Parathyroid adenoma (tissue), 2 donors: ENCODE data around the gene BTN1A1.

Source experiments
- H2AFZ ChIP-seq: fragments of 300-600 bp; sonication (generic); one replicate; pipeline ENCODE4 v1.7.0; 2017; ENCODE audit warnings: antibody characterized with exemption, mild to moderate bottlenecking
- H3K27ac ChIP-seq: fragments of 300-600 bp; sonication (generic); one replicate; pipeline ENCODE4 v1.7.0; 2017
- H3K27me3 ChIP-seq: fragments of 300-600 bp; sonication (generic); one replicate; pipeline ENCODE4 v1.7.0; 2017; ENCODE audit warnings: low read length; ENCODE audit not compliant: control insufficient read depth, insufficient read depth
- H3K36me3 ChIP-seq: fragments of 300-600 bp; sonication (generic); one replicate; pipeline ENCODE4 v1.7.0; 2017; ENCODE audit warnings: low read length; ENCODE audit not compliant: control insufficient read depth, insufficient read depth
- H3K4me1 ChIP-seq: fragments of 300-600 bp; sonication (generic); one replicate; pipeline ENCODE4 v1.7.0; 2017; ENCODE audit warnings: control low read depth
- H3K4me2 ChIP-seq: fragments of 300-600 bp; sonication (generic); one replicate; pipeline ENCODE4 v1.7.0; 2017; ENCODE audit warnings: low read length
- H3K4me3 ChIP-seq: fragments of 300-600 bp; sonication (generic); one replicate; pipeline ENCODE4 v1.7.0; 2017; ENCODE audit warnings: low read depth, low read length
- H3K79me2 ChIP-seq: fragments of 300-600 bp; sonication (generic); one replicate; pipeline ENCODE4 v1.7.0; 2017; ENCODE audit warnings: control low read depth
- H3K9ac ChIP-seq: fragments of 300-600 bp; sonication (generic); one replicate; pipeline ENCODE4 v1.7.0; 2017; ENCODE audit warnings: mild to moderate bottlenecking
- H3K9me3 ChIP-seq: fragments of 300-600 bp; sonication (generic); one replicate; pipeline ENCODE4 v1.7.0; 2017; ENCODE audit warnings: low read length; ENCODE audit not compliant: control insufficient read depth
- CTCF ChIP-seq: fragments of 300-600 bp; sonication (generic); IDR thresholded peaks from one replicate; pipeline ENCODE4 v1.7.0; 2017; ENCODE audit warnings: antibody characterized with exemption, mild to moderate bottlenecking
- donor health status: primary hyperparathyroidism.

BTN1A1 gene

DNA sequence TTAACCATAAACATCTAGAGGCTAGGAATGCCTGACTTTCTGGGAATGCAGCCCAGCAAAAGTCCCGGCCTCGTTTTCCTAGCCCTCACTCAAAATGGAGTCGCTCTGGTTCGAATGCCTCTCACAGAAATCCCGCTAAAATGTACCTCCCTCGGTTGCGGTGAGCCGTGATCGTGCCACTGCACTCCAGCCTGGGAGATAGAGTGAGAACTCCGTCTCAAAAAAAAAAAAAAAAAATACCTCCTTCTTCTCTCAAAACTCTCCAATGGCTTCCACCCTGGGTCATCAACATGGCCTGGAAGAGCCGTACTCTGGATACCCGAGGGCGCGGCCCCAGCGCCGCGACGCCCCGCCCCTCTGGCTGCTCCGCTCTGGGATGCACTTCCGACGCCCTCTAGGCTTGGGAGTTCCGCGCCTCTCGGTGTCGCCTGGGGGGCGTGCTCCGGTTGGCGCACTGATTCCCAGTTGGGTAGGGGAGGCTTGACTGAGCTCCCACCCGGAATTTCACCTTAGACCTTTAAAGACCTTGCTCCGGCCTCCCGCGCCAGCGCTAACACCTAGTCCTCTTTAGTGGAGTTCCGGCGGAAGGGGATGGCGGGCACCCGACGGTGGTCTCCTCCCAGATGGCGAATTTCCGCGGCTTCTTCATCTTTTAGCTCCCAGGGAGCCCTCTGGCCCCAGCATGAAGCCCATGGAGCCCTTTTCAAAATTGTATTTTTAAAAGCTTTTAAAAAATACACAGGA, 50.3 kb downstream of the BTN1A1 start:
- no peak for TF ChIP-seq CTCF
- no peaks in the 10 kb centered on the region for H3K79me2 ChIP-seq
- H3K9ac ChIP-seq: no peak overlapping the region
- no peaks in the 10 kb centered on the region for H3K4me1 ChIP-seq
- no peaks in the 10 kb centered on the region for H3K36me3 ChIP-seq
- peak overlapping the region; percentile 55 for H3K4me3 ChIP-seq
- peak overlapping the region; percentile 93 for H2AFZ ChIP-seq
- no peak overlapping the region for H3K27ac ChIP-seq
- H3K9me3 ChIP-seq: no peaks in the 10 kb centered on the region
- H3K27me3 ChIP-seq: no peaks in the 10 kb centered on the region
- H3K4me2 ChIP-seq: peak overlapping the region; percentile 62

DNA sequence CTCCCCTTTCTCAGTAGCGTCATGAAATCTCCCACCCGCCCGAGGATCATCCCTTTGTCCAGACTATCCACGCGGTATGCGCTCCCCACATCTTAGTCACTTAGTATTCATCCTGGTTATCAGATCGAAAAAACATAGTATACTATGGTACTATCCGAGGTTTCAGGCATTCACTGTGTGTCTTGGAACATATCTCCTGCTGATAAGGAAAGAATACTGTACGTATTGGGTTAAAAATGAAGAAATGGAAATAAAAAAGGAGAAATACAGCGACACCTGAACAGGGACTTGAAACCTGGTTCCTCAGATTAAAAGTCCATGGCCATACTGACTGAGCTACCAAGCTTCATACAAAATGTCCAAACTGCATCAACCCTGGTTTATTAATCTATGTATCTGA, 52.1 kb downstream of the BTN1A1 start:
- no peaks in the 10 kb centered on the region for H3K36me3 ChIP-seq
- H3K27me3 ChIP-seq: no peaks in the 10 kb centered on the region
- H3K9ac ChIP-seq: no peak overlapping the region
- H3K4me2 ChIP-seq: peak overlapping the region; percentile 88
- no peak overlapping the region for H2AFZ ChIP-seq
- peak overlapping the region; percentile 90 for H3K4me3 ChIP-seq
- H3K9me3 ChIP-seq: no peaks in the 10 kb centered on the region
- H3K4me1 ChIP-seq: no peaks in the 10 kb centered on the region
- no peak overlapping the region for H3K27ac ChIP-seq
- H3K79me2 ChIP-seq: no peaks in the 10 kb centered on the region
- no peak for TF ChIP-seq CTCF

- Histone ChIP-seq H3K79me2 (no peaks in the 10 kb centered on the region), H3K9me3 (no peaks in the 10 kb centered on the region), H3K9ac (no peak overlapping the region), H3K36me3 (no peaks in the 10 kb centered on the region), H3K4me2 (peak overlapping the region; percentile 88), H3K27ac (peak overlapping the region; percentile 57), H3K4me1 (no peaks in the 10 kb centered on the region), H3K4me3 (peak overlapping the region; percentile 90), H3K27me3 (no peaks in the 10 kb centered on the region), H2AFZ (peak overlapping the region; percentile 59)
- no peak for TF ChIP-seq CTCF
These were observed 52.6 kb downstream of the BTN1A1 start for GRCh38 chr6:26552640-26553188.

DNA sequence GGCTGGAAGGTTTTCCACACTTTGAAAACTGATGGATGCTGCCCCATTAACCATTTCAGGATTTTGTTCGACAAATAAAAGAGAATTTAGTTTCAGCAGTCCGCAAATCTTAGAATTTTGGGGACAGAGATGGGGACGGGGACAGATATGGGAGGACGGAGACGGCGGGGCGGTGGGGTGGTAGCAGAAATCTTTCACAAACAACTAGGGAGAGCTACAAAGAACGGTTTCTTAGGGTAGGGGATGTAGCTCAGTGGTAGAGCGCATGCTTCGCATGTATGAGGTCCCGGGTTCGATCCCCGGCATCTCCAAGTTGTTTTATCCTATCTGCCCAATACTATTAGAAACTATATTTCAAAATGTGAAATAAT, 53.1 kb downstream of the BTN1A1 start:
- no peak for TF ChIP-seq CTCF
- Histone ChIP-seq H3K79me2 (no peaks in the 10 kb centered on the region), H3K4me1 (no peaks in the 10 kb centered on the region), H3K27ac (peak overlapping the region; percentile 57), H3K36me3 (no peaks in the 10 kb centered on the region), H3K9ac (no peak overlapping the region), H3K4me3 (peak overlapping the region; percentile 90), H3K4me2 (peak overlapping the region; percentile 88), H3K27me3 (no peaks in the 10 kb centered on the region), H3K9me3 (no peaks in the 10 kb centered on the region), H2AFZ (peak overlapping the region; percentile 66)
